ENCODE measurements around the gene EVA1A.

Gene EVA1A

GRCh38 chr2:75552222-75552621, 8.5 kb downstream of the EVA1A start:
- H3K79me1 ChIP-seq (ENCODE audit: low read length), result peaks cover 3% of the 10 kb centered on the region
- no peak overlapping the region for H3K4ac ChIP-seq (ENCODE audit: low read depth, low read length)
- no peak overlapping the region for H2BK120ac ChIP-seq (ENCODE audit: insufficient read depth, low read length, poor library complexity)
- H3K36me3 ChIP-seq (ENCODE audit: control insufficient read depth in 1 of 2, insufficient read depth in 2 of 2, low read length in 2 of 2), result peaks cover 3 to 4% of the 10 kb centered on the region in 2 experiments
- H2BK5ac ChIP-seq (ENCODE audit: low read depth, low read length, poor library complexity), result no peak overlapping the region
- H4K12ac ChIP-seq (ENCODE audit: low read depth, low read length), result no peak overlapping the region
- no peak overlapping the region for H4K91ac ChIP-seq (ENCODE audit: low read depth, low read length)
- DNase-seq, result no peak
- no peaks in the 10 kb centered on the region for H3K9me3 ChIP-seq (ENCODE audit: insufficient read depth, low read depth, low read length)
- no peak overlapping the region for H3K4me3 ChIP-seq (ENCODE audit: low read depth, low read length)
- no CpG with 5 or more reads among the region's 1 CpG for WGBS (ENCODE audit: extremely low coverage, insufficient coverage, insufficient read length)
- no peak overlapping the region for H2AK5ac ChIP-seq (ENCODE audit: low read length)
- H3K9ac ChIP-seq (ENCODE audit: low read length), result no peak overlapping the region
- no peaks in the 10 kb centered on the region for H3K79me2 ChIP-seq (ENCODE audit: control insufficient read depth, insufficient read depth, low read length, poor library complexity)
- no peak overlapping the region for H2AFZ ChIP-seq (ENCODE audit: insufficient read depth, low read length, poor library complexity)
- H3K27ac ChIP-seq (ENCODE audit: low read depth, low read length), result no peak overlapping the region
- H3K14ac ChIP-seq (ENCODE audit: low read length), result no peak overlapping the region
- no peaks in the 10 kb centered on the region for H3K27me3 ChIP-seq (ENCODE audit: insufficient read depth, low read length)
- H3K4me2 ChIP-seq (ENCODE audit: low read length), result no peak overlapping the region
- peaks cover 0 to 3% of the 10 kb centered on the region in 2 experiments for H3K4me1 ChIP-seq (ENCODE audit: control insufficient read depth in 1 of 2, insufficient read depth in 2 of 2, low read length in 2 of 2)
- no peak overlapping the region for H2BK12ac ChIP-seq (ENCODE audit: low read length)
- no peak overlapping the region for H3K23ac ChIP-seq (ENCODE audit: low read length)
- H3K18ac ChIP-seq (ENCODE audit: low read length), result no peak overlapping the region
- no peak overlapping the region for H4K8ac ChIP-seq (ENCODE audit: low read depth, low read length)

GRCh38 chr2:75551434-75551833, 9.3 kb downstream of the EVA1A start:
- Histone ChIP-seq H3K4me3 (ENCODE audit: low read depth, low read length) (no peak overlapping the region), H2BK12ac (ENCODE audit: low read length) (no peak overlapping the region), H4K91ac (ENCODE audit: low read depth, low read length) (no peak overlapping the region), H3K23ac (ENCODE audit: low read length) (no peak overlapping the region), H2BK120ac (ENCODE audit: insufficient read depth, low read length, poor library complexity) (no peak overlapping the region), H3K9me3 (ENCODE audit: insufficient read depth, low read depth, low read length) (no peaks in the 10 kb centered on the region), H2AFZ (ENCODE audit: insufficient read depth, low read length, poor library complexity) (no peak overlapping the region), H3K36me3 (ENCODE audit: control insufficient read depth in 1 of 2, insufficient read depth in 2 of 2, low read length in 2 of 2) (peaks cover 3 to 4% of the 10 kb centered on the region in 2 experiments), H3K4me1 (ENCODE audit: control insufficient read depth in 1 of 2, insufficient read depth in 2 of 2, low read length in 2 of 2) (peaks cover 0 to 3% of the 10 kb centered on the region in 2 experiments), H3K27ac (ENCODE audit: low read depth, low read length) (no peak overlapping the region), H4K12ac (ENCODE audit: low read depth, low read length) (no peak overlapping the region), H3K4ac (ENCODE audit: low read depth, low read length) (no peak overlapping the region), H2AK5ac (ENCODE audit: low read length) (no peak overlapping the region), H4K8ac (ENCODE audit: low read depth, low read length) (no peak overlapping the region), H3K18ac (ENCODE audit: low read length) (no peak overlapping the region), H3K4me2 (ENCODE audit: low read length) (no peak overlapping the region), H3K79me1 (ENCODE audit: low read length) (peaks cover 3% of the 10 kb centered on the region), H3K14ac (ENCODE audit: low read length) (no peak overlapping the region), H3K27me3 (ENCODE audit: insufficient read depth, low read length) (no peaks in the 10 kb centered on the region), H3K79me2 (ENCODE audit: control insufficient read depth, insufficient read depth, low read length, poor library complexity) (no peaks in the 10 kb centered on the region), H2BK5ac (ENCODE audit: low read depth, low read length, poor library complexity) (no peak overlapping the region), H3K9ac (ENCODE audit: low read length) (no peak overlapping the region)
- WGBS (ENCODE audit: extremely low coverage, insufficient coverage, insufficient read length), result no CpG with 5 or more reads among the region's 3 CpGs
- no peak for DNase-seq

GRCh38 chr2:75549401-75550253, 11.1 kb downstream of the EVA1A start:
- Histone ChIP-seq H3K9ac (ENCODE audit: low read length) (no peak overlapping the region), H2BK5ac (ENCODE audit: low read depth, low read length, poor library complexity) (no peak overlapping the region), H2BK120ac (ENCODE audit: insufficient read depth, low read length, poor library complexity) (no peak overlapping the region), H3K4me3 (ENCODE audit: low read depth, low read length) (no peak overlapping the region), H4K12ac (ENCODE audit: low read depth, low read length) (no peak overlapping the region), H3K27ac (ENCODE audit: low read depth, low read length) (no peak overlapping the region), H4K8ac (ENCODE audit: low read depth, low read length) (no peak overlapping the region), H3K4me1 (ENCODE audit: control insufficient read depth in 1 of 2, insufficient read depth in 2 of 2, low read length in 2 of 2) (peaks cover 0 to 3% of the 10 kb centered on the region in 2 experiments), H2BK12ac (ENCODE audit: low read length) (no peak overlapping the region), H3K14ac (ENCODE audit: low read length) (no peak overlapping the region), H3K4ac (ENCODE audit: low read depth, low read length) (no peak overlapping the region), H3K9me3 (ENCODE audit: insufficient read depth, low read depth, low read length) (no peaks in the 10 kb centered on the region), H3K79me1 (ENCODE audit: low read length) (peaks cover 3% of the 10 kb centered on the region), H3K18ac (ENCODE audit: low read length) (no peak overlapping the region), H3K36me3 (ENCODE audit: control insufficient read depth in 1 of 2, insufficient read depth in 2 of 2, low read length in 2 of 2) (peaks cover 3 to 4% of the 10 kb centered on the region in 2 experiments), H3K4me2 (ENCODE audit: low read length) (no peak overlapping the region), H2AK5ac (ENCODE audit: low read length) (no peak overlapping the region), H4K91ac (ENCODE audit: low read depth, low read length) (peak overlapping the region; percentile 21), H3K27me3 (ENCODE audit: insufficient read depth, low read length) (no peaks in the 10 kb centered on the region), H3K23ac (ENCODE audit: low read length) (no peak overlapping the region), H3K79me2 (ENCODE audit: control insufficient read depth, insufficient read depth, low read length, poor library complexity) (no peaks in the 10 kb centered on the region), H2AFZ (ENCODE audit: insufficient read depth, low read length, poor library complexity) (no peak overlapping the region)
- peak; percentile 37 to 66 for DNase-seq
- WGBS (ENCODE audit: extremely low coverage, insufficient coverage, insufficient read length), result no CpG with 5 or more reads among the region's 2 CpGs

- Histone ChIP-seq H3K4me3 (ENCODE audit: low read depth, low read length) (no peak overlapping the region), H3K27ac (ENCODE audit: low read depth, low read length) (no peak overlapping the region), H3K9ac (ENCODE audit: low read length) (no peak overlapping the region), H4K8ac (ENCODE audit: low read depth, low read length) (no peak overlapping the region), H2BK120ac (ENCODE audit: insufficient read depth, low read length, poor library complexity) (no peak overlapping the region), H3K23ac (ENCODE audit: low read length) (no peak overlapping the region), H2BK12ac (ENCODE audit: low read length) (peak overlapping the region; percentile 30), H3K14ac (ENCODE audit: low read length) (no peak overlapping the region), H3K4ac (ENCODE audit: low read depth, low read length) (no peak overlapping the region), H3K4me1 (ENCODE audit: control insufficient read depth in 1 of 2, insufficient read depth in 2 of 2, low read length in 2 of 2) (peaks cover 0 to 3% of the 10 kb centered on the region in 2 experiments), H2BK5ac (ENCODE audit: low read depth, low read length, poor library complexity) (no peak overlapping the region), H3K79me1 (ENCODE audit: low read length) (peaks cover 3% of the 10 kb centered on the region), H3K9me3 (ENCODE audit: insufficient read depth, low read depth, low read length) (no peaks in the 10 kb centered on the region), H2AK5ac (ENCODE audit: low read length) (no peak overlapping the region), H3K18ac (ENCODE audit: low read length) (no peak overlapping the region), H2AFZ (ENCODE audit: insufficient read depth, low read length, poor library complexity) (no peak overlapping the region), H4K91ac (ENCODE audit: low read depth, low read length) (peak overlapping the region; percentile 43), H3K79me2 (ENCODE audit: control insufficient read depth, insufficient read depth, low read length, poor library complexity) (no peaks in the 10 kb centered on the region), H3K36me3 (ENCODE audit: control insufficient read depth in 1 of 2, insufficient read depth in 2 of 2, low read length in 2 of 2) (peaks cover 2 to 4% of the 10 kb centered on the region in 2 experiments), H4K12ac (ENCODE audit: low read depth, low read length) (no peak overlapping the region), H3K4me2 (ENCODE audit: low read length) (no peak overlapping the region), H3K27me3 (ENCODE audit: insufficient read depth, low read length) (no peaks in the 10 kb centered on the region)
- no CpG with 5 or more reads among the region's 2 CpGs for WGBS (ENCODE audit: extremely low coverage, insufficient coverage, insufficient read length)
- DNase-seq, result peak in 1 of 2 donors; percentile 25
These were observed 12.6 kb downstream of the EVA1A start for GRCh38 chr2:75548036-75548573.
